GM13977 (cell line): ENCODE data around the gene EPSTI1.
"Not testable (repeated sequence)": the region's sequence is repeated elsewhere in the genome, so short reads cannot be mapped to it uniquely, and the experiment has no call there.

Experiments used
- DNase-seq: peaks from one replicate; pipeline ENCODE4 v3.0.0; 2012; ENCODE audit warnings: low spot score
- CTCF ChIP-seq: IDR thresholded peaks from 2 replicates; pipeline ENCODE4 v1.5.1; 2012; ENCODE audit warnings: mild to moderate bottlenecking, control low read depth; ENCODE audit not compliant: insufficient read depth; ENCODE audit errors: extremely low read depth, missing control alignments
- in situ Hi-C: fragments of 300-500 bp; cut with MboI; formaldehyde crosslinking; loops from one replicate; pipeline ENCODE4 v1.12.0; 2022; ENCODE audit warnings: low sequenced_read_pairs, low pct_unique_long_range_greater_than_20kb, mixed read lengths, inconsistent platforms; ENCODE audit not compliant: unreplicated experiment

EPSTI1 gene

GRCh38 chr13:42991898-42992763 is at the start of gene EPSTI1:
TSS of gene EPSTI1 (minus strand) at chr13:42992241. CDS start at chr13:42992165, 76 bp downstream.
- DNase-seq = peak; percentile 65
- TF ChIP-seq CTCF = no peak
- in situ Hi-C loops = no loop called here

GRCh38 chr13:43041369-43041921 is 49.4 kb upstream of the EPSTI1 start:
- no peak for TF ChIP-seq CTCF
- no peak for DNase-seq
- in situ Hi-C loops = no loop called here

- in situ Hi-C loops, DNase-seq: not testable (repeated sequence)
These were observed 48.7 kb upstream of the EPSTI1 start for GRCh38 chr13:43040581-43041368.

- in situ Hi-C loops = no loop called here
- no peak for TF ChIP-seq CTCF
- DNase-seq = no peak
These were observed 47.9 kb upstream of the EPSTI1 start for GRCh38 chr13:43039966-43040365.

GRCh38 chr13:43036351-43037250 is 44.6 kb upstream of the EPSTI1 start:
- DNase-seq = no peak
- in situ Hi-C loops = no loop called here
- no peak for TF ChIP-seq CTCF

- in situ Hi-C loops = no loop called here
- TF ChIP-seq CTCF = no peak
These were observed 41.0 kb upstream of the EPSTI1 start for GRCh38 chr13:43033038-43033437.

More at GRCh38 chr13:43033038-43033437, 41.0 kb upstream of the EPSTI1 start:
- DNase-seq = no peak
